ENCODE data around the gene CMSS1.

Gene CMSS1

DNA sequence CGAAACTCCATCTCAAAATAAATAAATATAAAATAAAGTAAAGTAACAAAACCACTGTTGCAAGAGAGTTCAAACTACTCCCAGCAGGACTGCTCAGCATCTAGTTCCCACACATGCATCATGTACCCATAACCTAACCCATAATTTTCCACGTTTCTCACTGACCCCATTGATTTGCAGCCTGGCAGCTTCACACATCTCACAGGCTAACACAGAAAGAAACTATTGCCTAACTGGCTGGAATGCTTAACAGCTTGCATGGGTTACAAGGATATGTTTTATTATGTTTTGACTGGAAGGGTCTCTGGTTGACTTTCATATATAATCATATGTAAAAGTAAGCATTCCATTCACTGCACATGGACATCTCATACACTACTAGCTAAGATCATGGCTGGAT, 387.5 kb downstream of the CMSS1 start:
- TF ChIP-seq, protein P1, sequence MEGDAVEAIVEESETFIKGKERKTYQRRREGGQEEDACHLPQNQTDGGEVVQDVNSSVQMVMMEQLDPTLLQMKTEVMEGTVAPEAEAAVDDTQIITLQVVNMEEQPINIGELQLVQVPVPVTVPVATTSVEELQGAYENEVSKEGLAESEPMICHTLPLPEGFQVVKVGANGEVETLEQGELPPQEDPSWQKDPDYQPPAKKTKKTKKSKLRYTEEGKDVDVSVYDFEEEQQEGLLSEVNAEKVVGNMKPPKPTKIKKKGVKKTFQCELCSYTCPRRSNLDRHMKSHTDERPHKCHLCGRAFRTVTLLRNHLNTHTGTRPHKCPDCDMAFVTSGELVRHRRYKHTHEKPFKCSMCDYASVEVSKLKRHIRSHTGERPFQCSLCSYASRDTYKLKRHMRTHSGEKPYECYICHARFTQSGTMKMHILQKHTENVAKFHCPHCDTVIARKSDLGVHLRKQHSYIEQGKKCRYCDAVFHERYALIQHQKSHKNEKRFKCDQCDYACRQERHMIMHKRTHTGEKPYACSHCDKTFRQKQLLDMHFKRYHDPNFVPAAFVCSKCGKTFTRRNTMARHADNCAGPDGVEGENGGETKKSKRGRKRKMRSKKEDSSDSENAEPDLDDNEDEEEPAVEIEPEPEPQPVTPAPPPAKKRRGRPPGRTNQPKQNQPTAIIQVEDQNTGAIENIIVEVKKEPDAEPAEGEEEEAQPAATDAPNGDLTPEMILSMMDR (conservative IDR thresholded peaks at IDR 0.05; ENCODE audit: low read length): no peak
- no peak for TF ChIP-seq EZH2phosphoT487 (IDR thresholded peaks at IDR 0.05; ENCODE audit: borderline replicate concordance)
- no peaks in the 10 kb centered on the region for H3K27me3 ChIP-seq (ENCODE audit: insufficient read depth, low read length, poor library complexity, severe bottlenecking)
- H3K4me2 ChIP-seq (ENCODE audit: low read depth, low read length, poor library complexity, severe bottlenecking): no peak overlapping the region
- H3K4me3 ChIP-seq (ENCODE audit: low read length, poor library complexity, severe bottlenecking): no peak overlapping the region
- no peaks in the 10 kb centered on the region for H3K9me2 ChIP-seq (replicated peaks; ENCODE audit: low read depth, low read length)
- no peaks in the 10 kb centered on the region for H3K79me2 ChIP-seq (ENCODE audit: insufficient read depth, low read length)
- no peaks in the 10 kb centered on the region for H4K20me1 ChIP-seq (ENCODE audit: insufficient read depth, low read length, poor library complexity, severe bottlenecking)
- H3K9me3 ChIP-seq (ENCODE audit: insufficient read depth, low read depth, low read length): no peaks in the 10 kb centered on the region; the same call in 1 of the 2 replicates
- H2AFZ ChIP-seq (ENCODE audit: low read length): no peak overlapping the region
- H3K9ac ChIP-seq (ENCODE audit: low read depth, low read length, poor library complexity, severe bottlenecking): no peak overlapping the region
- no peaks in the 10 kb centered on the region for H3F3A ChIP-seq (ENCODE audit: low read depth)
- H3K4me1 ChIP-seq (ENCODE audit: insufficient read depth, low read length, poor library complexity, severe bottlenecking): peaks cover 7% of the 10 kb centered on the region
- H3K36me3 ChIP-seq (ENCODE audit: insufficient read depth, low read length): no peaks in the 10 kb centered on the region

DNA sequence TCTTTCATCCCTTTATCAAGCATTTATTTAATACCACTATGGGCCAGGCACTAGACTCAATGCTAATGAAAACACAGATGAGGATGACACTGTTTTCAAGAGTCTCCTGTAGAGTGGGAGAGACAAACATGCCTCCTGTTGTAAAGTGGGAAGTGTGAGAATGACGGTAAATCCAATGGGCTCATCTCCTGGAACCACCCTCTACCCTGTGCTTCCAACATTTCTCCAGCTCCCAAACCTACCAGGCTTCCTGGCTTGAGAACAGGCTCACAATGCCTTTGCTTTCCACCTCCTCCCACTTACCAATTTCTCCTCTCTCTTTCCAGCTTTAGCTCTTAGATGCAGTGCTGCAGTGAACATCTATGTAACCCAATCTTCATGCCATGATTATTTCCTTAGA, 389.0 kb downstream of the CMSS1 start:
- TF ChIP-seq EZH2phosphoT487 (IDR thresholded peaks at IDR 0.05; ENCODE audit: borderline replicate concordance): no peak
- TF ChIP-seq, protein P1 (conservative IDR thresholded peaks at IDR 0.05; ENCODE audit: low read length): no peak
- no peak overlapping the region for H2AFZ ChIP-seq (ENCODE audit: low read length)
- H3F3A ChIP-seq (ENCODE audit: low read depth): no peaks in the 10 kb centered on the region
- peaks cover 18% of the 10 kb centered on the region for H3K4me1 ChIP-seq (ENCODE audit: insufficient read depth, low read length, poor library complexity, severe bottlenecking)
- H3K9me3 ChIP-seq (ENCODE audit: insufficient read depth, low read depth, low read length): no peaks in the 10 kb centered on the region; the same call in 1 of the 2 replicates
- no peaks in the 10 kb centered on the region for H3K79me2 ChIP-seq (ENCODE audit: insufficient read depth, low read length)
- H3K9me2 ChIP-seq (replicated peaks; ENCODE audit: low read depth, low read length): no peaks in the 10 kb centered on the region
- H3K27me3 ChIP-seq (ENCODE audit: insufficient read depth, low read length, poor library complexity, severe bottlenecking): no peaks in the 10 kb centered on the region
- no peak overlapping the region for H3K4me2 ChIP-seq (ENCODE audit: low read depth, low read length, poor library complexity, severe bottlenecking)
- H3K36me3 ChIP-seq (ENCODE audit: insufficient read depth, low read length): no peaks in the 10 kb centered on the region
- no peak overlapping the region for H3K9ac ChIP-seq (ENCODE audit: low read depth, low read length, poor library complexity, severe bottlenecking)
- no peak overlapping the region for H3K4me3 ChIP-seq (ENCODE audit: low read length, poor library complexity, severe bottlenecking)
- no peaks in the 10 kb centered on the region for H4K20me1 ChIP-seq (ENCODE audit: insufficient read depth, low read length, poor library complexity, severe bottlenecking)

DNA sequence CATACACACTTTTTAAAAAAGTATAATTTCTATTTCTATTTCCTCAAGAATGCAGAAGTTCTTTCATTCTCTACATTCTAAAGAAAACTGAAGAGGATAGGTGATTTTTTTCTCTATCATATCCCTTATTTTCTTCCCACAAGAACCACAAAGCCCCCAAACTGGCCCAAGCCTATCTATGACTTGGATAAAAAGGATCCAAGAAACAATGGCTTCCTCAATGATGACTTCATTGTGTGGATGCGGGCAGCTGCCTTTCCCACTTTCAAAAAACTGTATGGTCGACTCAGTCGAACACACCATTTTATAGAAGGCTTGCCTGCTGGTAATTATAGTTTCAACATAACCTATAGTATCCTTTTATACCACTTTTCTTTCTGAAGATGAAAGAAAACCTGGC, 390.2 kb downstream of the CMSS1 start:
- Histone ChIP-seq H3K4me1 (ENCODE audit: insufficient read depth, low read length, poor library complexity, severe bottlenecking) (peaks cover 18% of the 10 kb centered on the region), H3K9me3 (ENCODE audit: insufficient read depth, low read depth, low read length) (no peaks in the 10 kb centered on the region; the same call in 1 of the 2 replicates), H3K27me3 (ENCODE audit: insufficient read depth, low read length, poor library complexity, severe bottlenecking) (no peaks in the 10 kb centered on the region), H3K9me2 (replicated peaks; ENCODE audit: low read depth, low read length) (no peaks in the 10 kb centered on the region), H2AFZ (ENCODE audit: low read length) (no peak overlapping the region), H4K20me1 (ENCODE audit: insufficient read depth, low read length, poor library complexity, severe bottlenecking) (no peaks in the 10 kb centered on the region), H3K79me2 (ENCODE audit: insufficient read depth, low read length) (no peaks in the 10 kb centered on the region), H3F3A (ENCODE audit: low read depth) (no peaks in the 10 kb centered on the region), H3K4me3 (ENCODE audit: low read length, poor library complexity, severe bottlenecking) (no peak overlapping the region), H3K9ac (ENCODE audit: low read depth, low read length, poor library complexity, severe bottlenecking) (no peak overlapping the region), H3K36me3 (ENCODE audit: insufficient read depth, low read length) (no peaks in the 10 kb centered on the region), H3K4me2 (ENCODE audit: low read depth, low read length, poor library complexity, severe bottlenecking) (no peak overlapping the region)
- TF ChIP-seq, protein P1 (conservative IDR thresholded peaks at IDR 0.05; ENCODE audit: low read length): no peak
- TF ChIP-seq EZH2phosphoT487 (IDR thresholded peaks at IDR 0.05; ENCODE audit: borderline replicate concordance): no peak

Data from Loucy (cell line).